Measurements from ENCODE around the gene TSHZ1.

The TSHZ1 gene

DNA sequence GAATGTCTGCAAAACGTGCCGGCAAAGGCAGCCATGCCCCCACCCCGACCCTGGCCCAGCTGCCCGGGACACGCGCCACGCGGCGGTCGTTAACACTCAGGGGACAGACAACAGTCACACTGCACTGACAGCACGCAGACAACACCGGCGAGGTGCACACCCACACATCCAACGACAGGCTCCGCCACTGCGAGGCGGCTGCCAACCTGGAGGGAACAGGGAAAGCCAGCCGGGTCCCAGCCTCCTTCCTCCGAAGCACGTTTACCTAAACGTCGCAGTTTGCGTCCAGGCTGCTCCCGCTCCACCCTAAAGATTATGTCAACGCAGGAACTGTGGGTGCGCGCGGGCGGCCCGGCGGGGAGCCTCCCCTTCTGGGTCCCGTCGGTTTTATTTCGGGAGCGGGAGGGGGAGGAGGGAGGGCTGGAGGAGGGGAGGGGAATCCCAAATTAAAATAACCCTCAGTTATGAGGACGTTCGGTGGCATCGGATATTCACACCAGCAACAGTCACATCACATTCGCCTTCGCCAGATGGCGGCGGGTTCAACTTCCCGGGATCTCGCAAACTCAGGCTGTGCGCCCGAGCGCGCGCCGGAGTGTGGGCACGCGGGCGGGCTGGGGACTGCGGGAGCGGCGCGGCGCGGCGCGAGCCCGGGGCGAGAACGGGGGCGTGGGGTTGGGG, 2.3 kb upstream of the TSHZ1 start:
- peak; percentile 58 for DNase-seq (ENCODE audit: low spot score)

DNA sequence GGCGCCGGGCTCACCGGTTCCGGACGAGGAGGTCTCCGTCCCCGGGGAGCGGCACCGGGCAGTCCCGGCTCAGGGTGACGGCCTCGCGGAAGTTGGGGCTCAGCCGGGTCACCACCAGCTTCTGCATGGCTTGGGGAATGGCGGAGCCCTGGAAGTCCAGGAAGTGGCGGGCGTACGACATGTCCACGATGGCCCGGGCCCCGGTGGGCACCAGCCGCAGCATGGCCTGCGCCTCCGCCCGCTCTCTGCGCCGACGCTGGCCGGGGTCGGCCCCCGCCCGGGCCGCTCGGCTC, 1.8 kb upstream of the TSHZ1 start:
- DNase-seq (ENCODE audit: low spot score), result no peak

DNA sequence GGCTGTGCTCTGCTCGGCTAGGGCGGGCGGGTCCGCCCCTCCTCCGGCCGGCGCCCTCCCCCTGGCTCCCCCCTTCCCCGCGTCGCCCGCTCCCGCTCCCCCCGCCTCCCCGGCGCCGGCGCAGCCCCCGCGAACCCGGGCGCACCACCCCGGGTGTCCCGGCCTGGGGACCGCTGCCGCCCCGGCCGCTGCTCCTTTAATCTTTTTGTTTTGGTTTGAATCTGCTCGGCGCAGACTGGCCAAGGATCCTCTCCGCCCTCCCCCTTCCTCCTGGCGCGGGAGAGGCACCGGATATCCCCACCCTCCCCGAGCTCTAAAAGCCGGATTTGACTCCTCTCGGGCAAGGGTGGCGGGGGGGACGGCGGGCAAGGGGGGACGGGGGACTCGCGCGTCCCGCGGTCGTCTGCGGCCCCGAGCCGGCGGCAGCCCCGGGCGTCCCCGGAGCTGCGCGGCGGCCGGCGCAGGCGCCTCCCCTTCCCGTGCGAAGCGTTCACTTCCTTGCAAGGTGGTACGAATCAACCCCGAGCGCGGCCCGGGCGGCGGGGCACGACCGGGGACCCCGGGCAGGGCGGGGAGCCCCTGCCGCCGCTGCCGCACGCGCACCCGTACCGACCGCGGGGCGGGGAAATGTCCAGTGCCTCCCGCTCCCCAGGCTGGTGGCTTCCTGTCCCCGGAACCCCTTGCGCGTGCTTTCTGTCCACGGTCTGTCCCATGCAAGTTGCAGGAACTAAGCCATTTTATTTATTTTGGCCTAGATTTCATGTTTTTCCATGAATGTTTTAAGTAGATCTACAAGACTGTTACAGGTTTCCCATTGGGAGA, 1.3 kb upstream of the TSHZ1 start, which contains the start of gene PTGR3:
Gene PTGR3 (minus strand): TSS at position 11 of the 822 bp plus-strand sequence. CDS start 81 bp downstream, outside the sequence.
- peak; percentile 86 for DNase-seq (ENCODE audit: low spot score)

DNA sequence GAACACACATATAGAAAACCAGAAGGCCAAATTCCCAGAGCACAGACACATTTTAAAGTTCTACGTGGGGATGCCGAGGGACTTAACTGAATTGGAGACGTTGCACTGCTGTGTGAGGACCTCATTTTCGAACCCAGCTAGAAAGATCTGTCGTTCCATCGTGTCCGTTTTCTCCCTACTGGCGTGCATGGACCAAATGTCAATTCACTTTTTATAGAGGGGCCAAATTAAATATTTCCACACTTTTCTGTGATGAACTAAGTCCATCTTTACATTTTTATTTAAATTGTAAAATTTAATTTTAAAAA, 692 bp upstream of the TSHZ1 start:
- DNase-seq (ENCODE audit: low spot score), result no peak

DNA sequence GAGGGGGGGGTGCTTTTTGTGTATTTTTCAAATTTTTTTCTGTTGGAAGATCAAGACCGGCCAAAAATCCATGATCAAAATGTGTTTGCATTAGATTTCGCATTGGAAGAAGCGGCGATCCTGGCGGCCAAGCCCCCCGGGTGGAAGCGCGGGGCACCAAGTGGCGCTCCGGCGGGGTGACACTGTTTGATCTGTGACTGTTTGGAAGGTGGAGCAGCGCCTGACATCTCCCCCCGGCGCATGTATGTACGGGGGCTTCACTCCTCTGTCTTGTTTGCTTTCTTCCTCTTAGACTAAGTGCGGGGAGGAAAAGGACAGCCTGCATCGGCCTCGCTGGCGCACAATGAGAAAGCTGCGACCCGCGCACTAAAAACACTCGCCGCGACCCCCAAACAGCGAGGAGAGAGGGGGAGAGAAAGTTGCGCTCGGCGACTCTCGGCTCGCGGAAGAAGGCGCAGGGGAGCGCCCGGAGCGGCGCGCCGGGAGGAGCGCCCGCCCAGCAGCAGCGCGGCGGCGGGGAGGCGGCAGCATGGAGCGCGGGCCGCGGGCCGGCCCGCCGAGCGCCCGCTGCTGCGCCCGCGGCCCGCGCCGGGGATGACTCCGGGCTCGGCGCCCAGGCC, 515 bp downstream of the TSHZ1 start:
- peak; percentile 34 for DNase-seq (ENCODE audit: low spot score)

DNA sequence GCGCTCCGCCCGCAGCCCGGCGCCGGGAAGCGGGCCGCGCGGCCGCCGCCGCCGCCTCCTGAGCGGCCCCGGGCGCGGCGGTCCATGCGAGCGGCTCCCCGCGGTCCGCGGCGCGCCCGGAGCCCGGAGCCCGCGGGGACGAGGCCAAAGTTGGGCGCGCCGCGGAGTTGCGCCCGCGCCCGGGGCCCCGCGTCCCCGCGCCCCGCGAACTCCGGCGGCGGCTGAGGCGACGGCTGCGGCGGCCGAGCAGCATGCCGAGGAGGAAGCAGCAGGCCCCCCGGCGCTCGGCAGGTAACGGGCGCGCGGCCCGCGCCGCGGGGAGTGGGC, 992 bp downstream of the TSHZ1 start:
- DNase-seq (ENCODE audit: low spot score), result peak; percentile 8

DNA sequence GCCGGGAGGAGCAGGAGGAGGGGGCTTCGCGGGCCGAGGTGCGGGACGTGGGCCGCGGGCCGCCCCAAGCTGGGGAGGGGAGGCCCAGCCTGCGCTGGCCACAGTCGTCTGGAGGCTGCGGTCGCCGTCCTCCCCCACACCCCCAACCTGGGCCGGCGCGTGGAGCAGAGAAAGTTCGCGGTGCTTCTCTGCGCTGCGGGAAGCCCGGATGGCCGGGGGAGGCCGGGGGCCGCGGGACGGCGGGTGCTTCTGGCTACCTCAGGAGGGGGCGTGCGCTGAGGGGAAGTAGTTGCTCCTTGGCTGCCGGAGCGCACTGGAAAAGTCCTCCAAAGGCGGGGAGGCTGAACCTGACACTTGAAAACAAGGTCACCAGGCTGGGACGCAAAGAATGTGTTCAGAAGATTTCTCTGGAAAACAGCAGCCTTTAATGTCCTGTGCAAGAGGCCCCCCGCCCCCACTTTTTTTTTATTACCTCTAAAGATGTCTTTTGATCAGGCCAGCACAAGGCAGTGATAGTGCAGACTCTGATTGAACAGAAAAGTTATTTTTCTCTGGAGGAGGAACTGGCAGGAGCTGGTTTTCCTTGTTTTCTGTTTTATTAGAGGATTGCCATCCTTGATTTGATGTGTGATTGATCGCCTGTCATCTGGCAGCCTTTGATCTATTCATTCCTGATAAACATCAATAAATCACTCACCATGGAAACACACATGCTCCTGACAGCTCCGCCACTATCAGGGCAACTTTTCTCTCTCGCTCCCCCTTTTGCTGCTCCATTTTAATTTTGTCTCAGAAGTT, 1.6 kb downstream of the TSHZ1 start:
- peak; percentile 23 for DNase-seq (ENCODE audit: low spot score)

DNA sequence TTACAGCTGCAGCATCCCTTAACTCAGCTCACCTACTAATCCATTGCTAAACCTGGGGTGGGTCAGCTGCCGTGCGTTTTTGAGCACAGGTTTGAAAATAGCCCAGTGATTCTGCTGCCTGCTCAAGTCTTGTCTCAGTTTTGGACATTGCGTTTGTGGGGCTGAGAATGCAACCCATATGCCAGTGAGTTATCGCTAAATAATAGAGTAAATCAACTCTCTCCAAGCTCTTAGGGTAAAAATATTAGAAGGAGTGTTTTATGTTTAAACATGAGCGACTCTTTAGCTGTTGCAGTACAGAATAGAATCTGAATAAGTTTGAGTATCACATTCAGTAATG, 2.1 kb downstream of the TSHZ1 start:
- DNase-seq (ENCODE audit: low spot score), result no peak

DNA sequence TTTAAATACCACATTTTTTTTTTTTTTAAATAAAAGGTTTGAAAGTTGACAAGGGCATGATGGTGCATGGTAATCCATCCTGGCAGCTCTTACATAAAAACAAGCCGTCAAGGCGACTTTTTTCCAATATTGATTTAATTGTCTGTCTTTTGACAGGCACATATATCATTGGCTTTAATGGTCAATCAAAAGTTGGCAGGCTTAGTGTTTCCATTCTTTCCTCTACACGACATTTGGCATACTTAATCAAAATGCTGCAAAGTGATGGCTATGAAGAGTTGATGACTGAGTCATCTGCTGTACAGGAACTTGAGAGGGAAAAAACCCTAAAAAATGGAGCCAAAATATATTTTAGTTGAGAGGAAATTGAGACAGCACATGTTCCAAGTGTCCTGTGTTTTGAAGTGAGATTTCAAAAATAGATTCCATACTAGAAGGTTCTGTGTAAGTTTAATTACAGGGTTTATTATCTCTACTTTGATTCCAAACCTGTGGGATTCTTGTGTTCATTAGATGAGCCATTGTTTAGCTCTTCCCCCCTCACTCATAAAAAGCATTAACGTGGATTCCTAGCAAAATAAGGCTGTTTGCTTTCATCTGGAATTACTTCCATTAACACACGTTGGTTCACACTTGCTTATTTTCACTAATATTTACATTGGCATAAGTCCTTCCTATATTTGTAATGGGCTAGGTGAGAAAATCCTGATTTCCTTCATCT, 3.2 kb downstream of the TSHZ1 start:
- DNase-seq (ENCODE audit: low spot score), result peak; percentile 16

DNA sequence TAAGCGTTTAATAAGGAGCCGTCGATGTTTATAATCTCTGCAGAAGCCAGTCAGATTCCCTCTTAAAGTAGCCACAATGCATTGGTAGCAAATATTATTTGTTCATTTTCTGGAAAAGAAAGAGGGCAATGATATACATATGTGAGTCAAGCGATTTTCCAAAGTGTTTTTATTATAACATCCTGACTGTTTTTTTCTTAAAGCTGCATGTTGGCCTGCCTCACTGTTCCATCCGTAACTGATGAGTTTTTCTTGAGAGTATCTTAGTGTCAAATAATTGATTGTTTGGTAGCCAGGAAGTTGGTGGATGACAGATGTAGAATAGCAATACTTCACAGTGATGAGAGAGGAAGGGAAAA, 3.7 kb downstream of the TSHZ1 start:
- no peak for DNase-seq (ENCODE audit: low spot score)

DNA sequence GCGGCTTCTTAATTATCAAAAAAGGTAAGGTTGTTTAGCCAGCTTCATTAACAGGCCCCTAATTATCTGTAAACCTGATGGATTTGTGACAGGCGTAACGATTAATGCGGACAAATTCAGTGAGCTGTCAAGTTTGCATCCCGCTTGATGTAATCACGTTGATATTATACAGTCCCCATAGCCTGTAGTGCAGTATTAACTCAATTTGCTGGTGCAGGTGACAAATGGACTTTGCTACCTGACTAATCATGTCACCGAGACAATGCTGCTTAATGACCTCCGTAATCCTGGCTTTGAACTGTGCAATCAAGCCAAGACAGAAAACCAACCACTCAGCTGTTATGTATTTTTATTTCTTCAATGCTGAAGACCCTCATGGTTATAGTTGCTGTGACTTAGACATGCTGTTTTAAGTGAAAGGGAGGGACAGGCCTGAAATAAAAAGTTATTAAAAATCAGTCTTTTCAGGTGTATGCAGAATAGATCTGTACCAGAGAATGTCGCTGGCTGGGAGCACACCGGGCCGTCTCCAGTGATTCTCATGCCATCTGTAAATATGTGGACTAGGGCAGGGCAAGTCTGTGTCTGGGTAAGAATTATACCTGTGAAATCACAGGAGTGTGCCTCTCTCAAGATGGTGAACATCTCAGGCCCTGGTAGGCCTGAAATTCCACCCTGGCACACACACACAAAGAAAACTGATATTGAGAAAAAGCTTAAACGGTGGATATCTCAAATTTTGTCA, 4.3 kb downstream of the TSHZ1 start:
- DNase-seq (ENCODE audit: low spot score), result peak; percentile 7

DNA sequence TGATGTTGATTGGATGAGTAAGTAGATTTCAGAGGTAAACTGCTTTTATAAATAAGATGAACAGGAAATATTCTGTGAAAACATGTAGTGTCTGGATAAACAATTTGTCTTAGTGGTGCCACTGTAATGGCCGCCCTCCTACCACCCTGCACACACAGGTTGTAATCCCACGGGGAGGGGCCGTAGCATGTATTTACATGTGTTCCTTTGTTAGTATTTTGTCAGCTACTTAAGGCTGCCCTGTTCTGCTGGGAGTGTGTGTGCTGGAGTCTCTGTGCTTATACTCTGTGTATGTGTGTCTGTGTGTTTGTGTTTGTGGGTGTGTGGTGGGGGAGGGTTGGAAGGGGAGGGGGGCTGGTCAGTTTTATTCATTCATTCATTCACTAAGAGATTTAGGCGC, 5.1 kb downstream of the TSHZ1 start:
- no peak for DNase-seq (ENCODE audit: low spot score)

DNA sequence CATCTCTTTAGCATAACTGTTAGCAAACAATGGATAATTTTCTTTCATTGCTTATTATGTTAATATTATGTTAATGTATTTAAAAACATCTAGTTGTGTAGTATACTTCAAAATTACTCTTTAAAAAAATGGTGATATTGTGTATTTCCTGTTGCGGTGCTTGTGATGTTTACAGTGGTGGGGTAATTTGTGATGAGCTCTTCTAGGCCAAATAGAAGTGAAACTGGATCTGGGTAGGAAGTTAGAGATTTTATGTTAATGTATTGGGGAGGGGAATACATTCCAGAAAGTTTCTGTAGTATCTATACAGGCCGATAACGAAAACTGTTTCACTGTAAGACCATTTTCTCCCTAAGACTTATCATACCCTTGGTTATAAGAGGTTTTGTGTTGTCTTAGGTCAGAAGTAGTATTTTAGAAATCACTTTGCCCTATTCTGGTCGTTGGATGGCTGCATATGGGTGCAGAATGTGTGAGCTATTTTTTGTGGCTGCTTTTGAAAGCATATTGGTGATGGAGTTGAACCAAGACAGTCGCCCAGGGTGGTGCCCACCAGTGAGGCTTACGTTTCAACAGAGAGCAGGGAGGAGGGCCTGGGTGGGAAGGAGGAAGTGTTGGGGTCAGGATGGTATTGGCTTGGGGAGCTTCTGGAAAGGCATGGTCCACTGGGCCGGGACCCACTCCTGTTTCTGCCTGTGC, 5.8 kb downstream of the TSHZ1 start:
- no peak for DNase-seq (ENCODE audit: low spot score)

DNA sequence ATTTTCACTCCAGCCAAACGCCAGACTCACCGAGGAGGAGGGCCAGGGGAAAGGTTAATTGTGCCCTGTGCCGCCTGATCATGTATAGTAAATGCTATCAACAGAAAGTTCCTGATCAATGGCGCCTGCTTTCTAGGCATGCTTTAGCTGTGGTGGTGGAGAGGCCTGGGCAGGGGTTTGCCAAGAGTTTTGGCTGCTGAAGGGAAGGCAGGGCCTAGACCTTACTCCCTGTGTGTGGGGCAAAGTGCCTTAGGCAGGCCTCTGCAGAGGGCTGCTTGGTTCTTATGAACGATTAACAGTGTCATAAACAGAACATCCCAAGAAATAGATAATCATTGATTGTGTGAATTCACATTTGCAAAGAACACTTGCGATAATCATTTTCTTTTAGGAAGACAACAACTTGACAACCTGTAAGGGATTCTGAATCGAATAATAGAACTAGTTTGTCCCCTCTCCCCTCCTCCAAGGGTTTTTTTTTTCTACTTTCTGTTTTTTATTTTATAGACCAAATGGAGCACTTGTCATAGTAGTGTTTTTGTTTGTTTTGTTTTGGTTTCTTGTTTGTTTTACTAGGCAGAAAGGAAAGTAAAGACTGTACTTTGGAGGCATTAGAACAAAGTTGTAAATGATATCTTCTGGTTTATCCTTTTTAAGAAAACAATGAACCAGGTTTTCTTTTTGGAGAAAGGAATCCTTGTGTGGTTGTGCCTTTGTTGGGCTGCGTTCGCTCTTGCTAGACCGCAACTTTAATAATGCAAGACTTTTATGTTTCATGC, 6.5 kb downstream of the TSHZ1 start:
- DNase-seq (ENCODE audit: low spot score), result no peak

DNA sequence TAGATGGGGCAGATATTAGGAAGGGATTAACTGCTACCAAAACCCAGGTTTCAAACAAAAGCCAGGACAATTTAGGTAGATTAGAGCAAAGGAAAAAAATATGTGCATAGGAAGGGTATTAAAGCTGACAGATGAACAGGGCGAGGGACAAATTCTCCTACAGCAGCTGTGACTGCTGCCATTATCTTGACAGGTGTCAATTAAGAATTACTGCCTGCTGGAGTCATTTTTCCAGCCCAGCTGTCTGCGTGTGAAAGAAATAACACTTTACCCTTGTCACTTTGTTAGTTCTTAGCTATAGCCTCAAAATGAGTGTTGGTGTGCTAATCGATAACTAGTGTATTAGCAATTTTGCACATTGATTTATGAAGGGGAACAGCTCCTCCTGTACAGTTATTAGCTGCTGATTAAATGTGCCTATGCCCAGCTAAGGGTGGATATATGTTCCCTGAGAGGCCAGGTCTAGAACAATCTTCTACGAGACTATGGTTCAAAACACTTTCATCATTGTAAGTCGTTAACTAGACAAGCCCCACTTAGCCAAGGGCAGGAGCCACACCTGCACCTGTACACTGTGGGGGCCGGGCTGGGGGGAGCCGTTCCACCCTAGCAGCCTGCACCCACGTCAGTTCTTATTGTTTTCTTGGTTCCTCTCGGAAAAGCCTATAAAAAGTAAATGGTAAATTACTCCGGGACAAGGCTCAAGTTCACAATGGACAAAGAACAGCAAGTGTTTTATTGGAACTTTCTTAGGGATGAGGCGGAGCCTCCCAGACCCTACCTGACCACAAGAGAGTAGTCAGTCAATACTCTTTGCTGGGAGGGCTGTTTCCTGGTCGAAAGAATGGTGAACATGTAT, 7.7 kb downstream of the TSHZ1 start:
- DNase-seq (ENCODE audit: low spot score), result no peak

DNA sequence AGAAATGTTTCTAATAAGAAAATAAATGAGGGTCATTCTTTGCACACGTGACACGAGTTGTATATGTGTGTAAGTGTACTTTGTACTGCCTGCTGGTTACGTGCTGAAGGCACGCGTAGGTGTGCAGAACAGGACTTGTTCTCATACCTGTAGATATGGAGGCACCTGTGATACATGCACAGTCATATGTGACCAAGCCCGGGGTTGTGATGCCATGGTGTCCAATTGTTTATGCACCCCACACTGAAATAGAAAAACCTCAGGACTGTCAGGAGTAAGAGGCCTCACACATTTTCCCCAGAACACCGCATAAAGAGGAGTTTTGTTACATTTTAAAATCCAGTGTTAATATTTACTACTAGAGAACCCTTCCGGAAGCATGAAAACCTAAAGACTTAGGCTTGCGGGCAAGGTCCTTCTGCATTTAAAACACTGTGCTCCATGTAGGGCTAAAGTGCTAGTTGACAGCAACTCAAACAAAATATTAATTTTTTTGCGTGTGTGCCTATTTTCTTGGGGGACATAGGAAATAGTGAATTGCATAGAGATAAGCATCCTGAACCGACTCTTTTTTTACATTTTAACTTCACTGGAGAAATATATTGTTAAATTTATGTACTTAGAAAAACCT, 9.3 kb downstream of the TSHZ1 start:
- DNase-seq (ENCODE audit: low spot score), result no peak

DNA sequence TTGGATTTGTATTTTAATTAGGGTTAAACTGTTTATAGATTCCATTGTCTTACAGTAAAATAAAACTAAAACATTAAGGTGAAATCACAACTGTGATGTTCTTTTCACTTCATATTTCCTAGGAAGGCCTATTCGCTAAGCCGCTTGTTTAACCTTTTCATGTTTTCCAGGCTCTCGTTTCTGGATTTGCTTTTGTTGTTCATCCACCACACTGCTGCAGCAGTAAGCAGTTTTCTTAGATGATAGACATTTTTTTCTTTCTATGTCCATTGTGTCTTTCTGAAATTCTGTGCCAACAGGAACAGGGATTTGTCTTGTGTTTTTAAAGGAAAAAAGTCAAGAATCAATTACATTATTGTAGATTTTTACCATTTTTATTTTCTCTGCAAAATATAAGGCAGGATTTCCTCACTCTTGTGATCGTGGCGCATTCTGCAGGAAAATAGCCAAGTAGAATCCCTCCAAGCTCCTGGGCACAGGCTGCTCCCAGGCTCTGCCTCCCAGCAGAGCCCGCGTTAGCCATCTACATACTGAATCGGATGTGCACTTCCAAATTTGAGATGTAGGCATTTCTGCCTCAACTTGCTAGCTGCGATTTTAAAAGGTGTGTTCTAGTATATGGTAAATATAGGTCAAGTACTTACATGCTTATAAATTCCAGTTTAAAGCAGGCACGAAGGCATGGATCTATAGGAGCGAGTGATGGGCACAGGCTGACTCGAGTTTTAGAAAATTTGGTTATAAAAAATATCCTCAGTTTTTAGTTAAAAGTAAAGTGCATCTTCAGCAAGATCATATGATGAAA, 10.2 kb downstream of the TSHZ1 start:
- no peak for DNase-seq (ENCODE audit: low spot score)

DNA sequence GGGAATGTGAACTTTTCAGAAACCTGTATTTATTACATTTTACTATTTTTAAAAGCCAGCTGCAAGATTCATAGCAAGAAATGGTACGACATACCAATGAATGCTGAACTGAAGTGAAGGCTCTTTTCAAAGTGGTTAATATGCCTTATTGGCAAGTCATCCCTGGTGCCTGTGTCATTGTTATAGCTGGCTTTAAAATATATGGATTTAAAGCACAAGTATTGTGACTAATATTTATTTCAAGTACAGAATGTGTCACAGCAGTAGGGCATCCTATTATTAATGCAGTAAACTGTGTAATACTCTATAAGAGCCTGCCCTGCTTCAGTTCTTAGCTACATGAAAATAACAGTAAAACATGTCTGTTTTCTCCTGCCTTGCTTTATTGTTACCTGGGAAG, 10.8 kb downstream of the TSHZ1 start:
- DNase-seq (ENCODE audit: low spot score), result no peak
